ENCODE measurements around the gene ATP4A. TPM values are rescaled to one million over a fixed set of nuclear protein-coding genes. Genes with fewer than 3 reads are reported as not detected.
A peak's percentile ranks its signal among the peaks of the same experiment; 100 is the strongest.

Gene ATP4A
- total RNA-seq, 2 experiments from 2014 or later, result not detected

- no peaks in the 10 kb centered on the region for H3K9me3 Mint-ChIP-seq
- peak; percentile 69 for DNase-seq
- peaks cover 55% of the 10 kb centered on the region for H3K27me3 Mint-ChIP-seq
- no peak overlapping the region for H3K27ac Mint-ChIP-seq
- H3K36me3 Mint-ChIP-seq (ENCODE audit: low read depth), result no peaks in the 10 kb centered on the region
- no peak overlapping the region for H3K4me3 Mint-ChIP-seq
- CTCF ChIA-PET, result interaction anchor here (0.7 to 1.5 kb wide), 15 partner anchors 8 to 178 kb away, joined by 3 to 7 read pairs (median 3); no protein-coding TSS in a partner anchor
- POLR2A ChIA-PET, result no interaction called here
- H3K4me1 Mint-ChIP-seq, result peaks cover 15% of the 10 kb centered on the region
Observed at GRCh38 chr19:35509861-35510625, 53.4 kb downstream of the ATP4A start.

- Mint-ChIP-seq H3K4me3 (no peak overlapping the region), H3K27ac (no peak overlapping the region), H3K4me1 (peaks cover 15% of the 10 kb centered on the region), H3K9me3 (no peaks in the 10 kb centered on the region), H3K36me3 (ENCODE audit: low read depth) (no peaks in the 10 kb centered on the region), H3K27me3 (peaks cover 54% of the 10 kb centered on the region)
- CTCF ChIA-PET, result interaction anchor here (0.8 to 1.9 kb wide), 8 partner anchors 8 to 157 kb away, joined by 3 to 8 read pairs (median 3); no protein-coding TSS in a partner anchor
- POLR2A ChIA-PET, result no interaction called here
- DNase-seq, result peak; percentile 40
Observed at GRCh38 chr19:35509018-35509652, 54.3 kb downstream of the ATP4A start.

- ChIA-PET CTCF (interaction anchor here (0.9 to 1.9 kb wide), 3 partner anchors 9 to 14 kb away, joined by 3 to 8 read pairs (median 3); no protein-coding TSS in a partner anchor), POLR2A (no interaction called here)
- no peak overlapping the region for H3K27ac Mint-ChIP-seq
- no peaks in the 10 kb centered on the region for H3K9me3 Mint-ChIP-seq
- H3K4me3 Mint-ChIP-seq, result no peak overlapping the region
- H3K4me1 Mint-ChIP-seq, result peaks cover 15% of the 10 kb centered on the region
- H3K27me3 Mint-ChIP-seq, result peaks cover 54% of the 10 kb centered on the region
- no peak for DNase-seq
- H3K36me3 Mint-ChIP-seq (ENCODE audit: low read depth), result no peaks in the 10 kb centered on the region
Observed at GRCh38 chr19:35508129-35508528, 55.3 kb downstream of the ATP4A start.

GRCh38 chr19:35507561-35507960 is 55.9 kb downstream of the ATP4A start:
- ChIA-PET CTCF (interaction anchor here (0.9 to 1.9 kb wide), 2 partner anchors 12 to 14 kb away, joined by 3 to 8 read pairs; no protein-coding TSS in a partner anchor), POLR2A (no interaction called here)
- no peak overlapping the region for H3K27ac Mint-ChIP-seq
- peaks cover 15% of the 10 kb centered on the region for H3K4me1 Mint-ChIP-seq
- DNase-seq, result no peak
- peaks cover 54% of the 10 kb centered on the region for H3K27me3 Mint-ChIP-seq
- no peaks in the 10 kb centered on the region for H3K9me3 Mint-ChIP-seq
- no peak overlapping the region for H3K4me3 Mint-ChIP-seq
- H3K36me3 Mint-ChIP-seq (ENCODE audit: low read depth), result no peaks in the 10 kb centered on the region

DNA sequence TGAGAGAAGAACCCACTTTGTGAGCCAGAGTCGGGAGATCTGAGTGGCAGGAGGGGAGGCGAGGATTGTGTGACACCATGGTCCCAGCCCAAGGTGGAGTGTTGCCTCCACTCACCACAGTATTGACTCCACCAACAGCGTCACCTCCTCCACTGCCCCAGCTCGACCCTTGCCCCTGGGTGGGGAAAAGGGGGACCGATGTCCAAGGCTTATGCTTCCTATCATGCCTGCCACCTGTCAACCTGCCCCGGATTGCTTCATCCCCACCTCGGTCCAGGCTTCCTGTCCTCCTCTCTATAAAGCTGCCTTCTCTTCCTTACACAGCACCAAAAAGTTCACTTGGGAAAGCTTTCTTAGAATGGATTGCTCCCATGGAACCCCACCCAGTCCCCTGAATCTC is 57.4 kb downstream of the ATP4A start:
- CTCF ChIA-PET, result interaction anchor here (1.0 to 1.8 kb wide), 2 partner anchors 11 to 153 kb away, joined by 4 to 8 read pairs; no protein-coding TSS in a partner anchor
- Mint-ChIP-seq H3K27ac (no peak overlapping the region), H3K9me3 (no peaks in the 10 kb centered on the region), H3K27me3 (peaks cover 48% of the 10 kb centered on the region), H3K36me3 (ENCODE audit: low read depth) (no peaks in the 10 kb centered on the region), H3K4me3 (no peak overlapping the region), H3K4me1 (peaks cover 17% of the 10 kb centered on the region)
- DNase-seq, result no peak
- POLR2A ChIA-PET, result no interaction called here

GRCh38 chr19:35502751-35503150 is 60.7 kb downstream of the ATP4A start:
- no peak for DNase-seq
- ChIA-PET CTCF (interaction anchor here (1.4 kb wide), 1 partner anchor 16 kb away, joined by 3 read pairs; no protein-coding TSS in a partner anchor), POLR2A (no interaction called here)
- Mint-ChIP-seq H3K9me3 (no peaks in the 10 kb centered on the region), H3K36me3 (ENCODE audit: low read depth) (no peaks in the 10 kb centered on the region), H3K27ac (no peak overlapping the region), H3K4me3 (no peak overlapping the region), H3K4me1 (peaks cover 2% of the 10 kb centered on the region), H3K27me3 (peaks cover 18% of the 10 kb centered on the region)

- CTCF ChIA-PET, result interaction anchor here (1.5 kb wide), 1 partner anchor 9 kb away, joined by 4 read pairs; no protein-coding TSS in a partner anchor
- peaks cover 2% of the 10 kb centered on the region for H3K4me1 Mint-ChIP-seq
Observed at GRCh38 chr19:35501684-35502083, 61.8 kb downstream of the ATP4A start.

DNA sequence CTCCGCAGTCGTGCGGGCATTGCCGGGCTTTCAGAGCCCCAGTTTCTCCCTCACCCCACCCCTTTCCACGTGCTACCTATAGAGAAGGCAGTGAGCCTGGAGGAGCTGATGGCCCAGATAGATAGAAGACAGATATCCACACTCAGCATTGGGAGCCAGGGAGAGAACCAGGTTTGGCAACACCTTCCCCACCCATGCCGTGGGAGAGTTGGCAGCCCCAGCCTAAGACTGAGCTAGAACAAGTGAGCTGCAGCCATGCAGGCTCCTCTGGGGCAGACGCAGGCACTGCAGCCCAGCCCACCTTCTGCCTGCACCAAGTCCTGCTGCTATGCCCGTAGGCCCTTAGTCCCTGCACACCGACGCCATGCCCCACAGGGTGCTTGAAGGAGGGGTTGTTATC is 62.8 kb downstream of the ATP4A start:
- no peak overlapping the region for H3K4me3 Mint-ChIP-seq
- CTCF ChIA-PET, result interaction anchor here (0.6 kb wide), 1 partner anchor 105 kb away, joined by 3 read pairs; no protein-coding TSS in a partner anchor
- H3K27me3 Mint-ChIP-seq, result peaks cover 10% of the 10 kb centered on the region
- POLR2A ChIA-PET, result no interaction called here
- no peak for DNase-seq
- H3K27ac Mint-ChIP-seq, result no peak overlapping the region
- H3K9me3 Mint-ChIP-seq, result no peaks in the 10 kb centered on the region
- H3K4me1 Mint-ChIP-seq, result peaks cover 2% of the 10 kb centered on the region
- H3K36me3 Mint-ChIP-seq (ENCODE audit: low read depth), result no peaks in the 10 kb centered on the region

More at GRCh38 chr19:35501684-35502083, 61.8 kb downstream of the ATP4A start:
- no peak for DNase-seq
- POLR2A ChIA-PET, result no interaction called here
- Mint-ChIP-seq H3K36me3 (ENCODE audit: low read depth) (no peaks in the 10 kb centered on the region), H3K27me3 (peaks cover 11% of the 10 kb centered on the region), H3K27ac (no peak overlapping the region), H3K9me3 (no peaks in the 10 kb centered on the region), H3K4me3 (no peak overlapping the region)

Other genes starting within 250 kb of the ATP4A start
- under 1 TPM in 1 of 2 experiments, not detected in 1; 0.21 TPM for gene CD22, start 234.5 kb downstream of the ATP4A start, total RNA-seq
- gene FFAR1, start 215.8 kb downstream of the ATP4A start, total RNA-seq, result not detected
- not detected for gene FFAR3, start 205.2 kb downstream of the ATP4A start, total RNA-seq
- not detected for gene GPR42, start 192.6 kb downstream of the ATP4A start, total RNA-seq
- gene FFAR2, start 115.4 kb downstream of the ATP4A start, total RNA-seq, result not detected
- gene KRTDAP, start 73.2 kb downstream of the ATP4A start, total RNA-seq, result not detected
- gene DMKN, start 50.0 kb downstream of the ATP4A start, total RNA-seq, result not detected
- not detected for gene SBSN, start 35.3 kb downstream of the ATP4A start, total RNA-seq
- gene GAPDHS, start 30.2 kb downstream of the ATP4A start, total RNA-seq, result not detected
- gene TMEM147, start 18.0 kb downstream of the ATP4A start, total RNA-seq, result 10 to 100 TPM; 42.5 to 43.8 TPM
- not detected for gene PMIS2, start 22.5 kb upstream of the ATP4A start, total RNA-seq
- 10 to 100 TPM; 52.2 to 57.9 TPM for gene HAUS5, start 49.1 kb upstream of the ATP4A start, total RNA-seq
- 100 to 1,000 TPM; 100 to 112 TPM for gene RBM42, start 65.4 kb upstream of the ATP4A start, total RNA-seq
- gene ETV2, start 78.1 kb upstream of the ATP4A start, total RNA-seq, result 1 to 10 TPM in 1 of 2 experiments, under 1 TPM in 1; 0.84 to 1.9 TPM
- 100 to 1,000 TPM; 429 to 474 TPM for gene COX6B1, start 84.7 kb upstream of the ATP4A start, total RNA-seq
- gene UPK1A, start 102.9 kb upstream of the ATP4A start, total RNA-seq, result under 1 TPM; 0.37 TPM
- 10 to 100 TPM; 15.4 to 17.3 TPM for gene ZBTB32, start 140.9 kb upstream of the ATP4A start, total RNA-seq
- 10 to 100 TPM; 65.1 to 67.2 TPM for gene KMT2B, start 154.3 kb upstream of the ATP4A start, total RNA-seq
- 10 to 100 TPM; 53.7 to 54.6 TPM for gene IGFLR1, start 178.8 kb upstream of the ATP4A start, total RNA-seq
- gene U2AF1L4, start 181.8 kb upstream of the ATP4A start, total RNA-seq, result 10 to 100 TPM; 35.0 to 38.1 TPM
- gene PSENEN, start 182.0 kb upstream of the ATP4A start, total RNA-seq, result 10 to 100 TPM; 41.7 to 46.3 TPM
- 10 to 100 TPM; 13.7 to 15.9 TPM for gene LIN37, start 184.9 kb upstream of the ATP4A start, total RNA-seq
- under 1 TPM; 0.29 to 0.69 TPM for gene HSPB6, start 193.4 kb upstream of the ATP4A start, total RNA-seq
- gene PROSER3, start 194.5 kb upstream of the ATP4A start, total RNA-seq, result 10 to 100 TPM; 53.7 to 59.1 TPM
- 100 to 1,000 TPM in 1 of 2 experiments, 10 to 100 TPM in 1; 91.3 to 101 TPM for gene ARHGAP33, start 211.9 kb upstream of the ATP4A start, total RNA-seq
- gene PRODH2, start 249.2 kb upstream of the ATP4A start, total RNA-seq, result not detected

Data from activated CD4-positive, alpha-beta T cell treated with anti-CD3 and anti-CD28 coated beads, Interleukin-2, amount 10 ng/mL, durations not matched to agents 7 days and 5 days (primary cell).